WTC11 (cell line): ENCODE results near the gene DCAF6. TPM values are rescaled to one million over a fixed set of nuclear protein-coding genes. Genes with fewer than 3 reads are reported as not detected.

ENCODE experiments used
- ATAC-seq: fragments of 200-7000 bp; cut with Tn5 transposase; 2 replicates; pipeline ENCODE4 v1.10.0; 2021; ENCODE audit warnings: mild to moderate bottlenecking, moderate library complexity
- CTCF ChIA-PET: fragments of 300-600 bp; sonication (Branson Sonifier 250); formaldehyde crosslinking; loops from one replicate; lab custom pipeline; 2021; ENCODE audit warnings: antibody characterized with exemption; lab: Charles Lee
- POLR2A ChIA-PET: fragments of 350-600 bp; sonication (Branson Sonifier 250); formaldehyde crosslinking; loops from one replicate; lab custom pipeline; 2021; ENCODE audit warnings: antibody characterized with exemption; lab: Charles Lee
- DNase-seq: peaks from one replicate; pipeline ENCODE4 v3.0.0; 2021; ENCODE audit warnings: low spot score
- H3K27ac Mint-ChIP-seq: 2 replicates; pipeline ENCODE4 v1.8.0; 2021; ENCODE audit warnings: mixed read lengths
- H3K27me3 Mint-ChIP-seq: 2 replicates; pipeline ENCODE4 v1.8.0; 2021; ENCODE audit warnings: low read depth, mild to moderate bottlenecking, moderate library complexity, mixed read lengths
- H3K36me3 Mint-ChIP-seq: 2 replicates; pipeline ENCODE4 v1.8.0; 2021; ENCODE audit warnings: mixed read lengths
- H3K4me1 Mint-ChIP-seq: 2 replicates; pipeline ENCODE4 v1.8.0; 2022; ENCODE audit warnings: mixed read lengths
- H3K4me3 Mint-ChIP-seq: 2 replicates; pipeline ENCODE4 v1.8.0; 2021; ENCODE audit warnings: mild to moderate bottlenecking, moderate library complexity, mixed read lengths
- H3K9me3 Mint-ChIP-seq: 2 replicates; pipeline ENCODE4 v1.8.0; 2021; ENCODE audit warnings: mixed read lengths
- AR ChIP-seq: fragments of 250-450 bp; sonication (Bioruptor Pico); IDR thresholded peaks from 2 replicates; pipeline ENCODE4 v1.9.0; 2021; ENCODE audit warnings: mild to moderate bottlenecking
- ATF2 ChIP-seq: sonication (generic); formaldehyde crosslinking; IDR thresholded peaks from 2 replicates; pipeline ENCODE4 v1.8.1; 2022; ENCODE audit warnings: low read depth, missing genetic modification reagents, borderline replicate concordance
- CREM ChIP-seq: sonication (generic); formaldehyde crosslinking; IDR thresholded peaks from 2 replicates; pipeline ENCODE4 v1.8.1; 2022; ENCODE audit warnings: mild to moderate bottlenecking, missing genetic modification reagents, moderate library complexity
- EMX1 ChIP-seq: fragments of 250-450 bp; sonication (Bioruptor Pico); IDR thresholded peaks from 2 replicates; pipeline ENCODE4 v1.8.0; 2021; ENCODE audit warnings: mild to moderate bottlenecking
- ETV6 ChIP-seq: sonication (generic); formaldehyde crosslinking; IDR thresholded peaks from 2 replicates; pipeline ENCODE4 v1.8.1; 2022; ENCODE audit warnings: mild to moderate bottlenecking, missing genetic modification reagents
- FOXP1 ChIP-seq: sonication (generic); formaldehyde crosslinking; IDR thresholded peaks from 2 replicates; pipeline ENCODE4 v1.8.0; 2022; ENCODE audit warnings: missing genetic modification reagents, mild to moderate bottlenecking, moderate library complexity, borderline replicate concordance
- HMGA2 ChIP-seq: fragments of 250-450 bp; sonication (Bioruptor Pico); IDR thresholded peaks from 2 replicates; pipeline ENCODE4 v1.4.0; 2021; ENCODE audit warnings: mild to moderate bottlenecking, moderate library complexity
- IRF2 ChIP-seq: sonication (generic); formaldehyde crosslinking; IDR thresholded peaks from 2 replicates; pipeline ENCODE4 v1.8.0; 2022; ENCODE audit warnings: low read depth, missing genetic modification reagents, borderline replicate concordance
- JUN ChIP-seq: sonication (generic); formaldehyde crosslinking; IDR thresholded peaks from 2 replicates; pipeline ENCODE4 v1.8.0; 2023; ENCODE audit warnings: mild to moderate bottlenecking, missing genetic modification reagents
- MAX ChIP-seq: sonication (generic); formaldehyde crosslinking; IDR thresholded peaks from 2 replicates; pipeline ENCODE4 v1.8.0; 2022; ENCODE audit warnings: mild to moderate bottlenecking, missing genetic modification reagents
- NFE2L1 ChIP-seq: sonication (generic); formaldehyde crosslinking; IDR thresholded peaks from 2 replicates; pipeline ENCODE4 v1.8.1; 2023; ENCODE audit warnings: missing genetic modification reagents
- NFYB ChIP-seq: sonication (generic); formaldehyde crosslinking; conservative IDR thresholded peaks from 2 replicates; pipeline ENCODE4 v1.8.0; 2022; ENCODE audit warnings: low read depth, missing genetic modification reagents
- NR1H2 ChIP-seq: sonication (generic); formaldehyde crosslinking; IDR thresholded peaks from 2 replicates; pipeline ENCODE4 v1.9.0; 2021; ENCODE audit warnings: mild to moderate bottlenecking, moderate library complexity, missing genetic modification reagents
- NR3C1 ChIP-seq: sonication (generic); formaldehyde crosslinking; conservative IDR thresholded peaks from 2 replicates; pipeline ENCODE4 v1.8.1; 2023; ENCODE audit warnings: low read depth, mild to moderate bottlenecking, missing genetic modification reagents
- PRDM15 ChIP-seq: sonication (generic); formaldehyde crosslinking; IDR thresholded peaks from 2 replicates; pipeline ENCODE4 v1.8.0; 2022; ENCODE audit warnings: missing genetic modification reagents
- PRRX2 ChIP-seq: fragments of 250-450 bp; sonication (Bioruptor Pico); IDR thresholded peaks from 2 replicates; pipeline ENCODE4 v1.8.0; 2021; ENCODE audit warnings: mild to moderate bottlenecking
- TEAD1 ChIP-seq: sonication (generic); formaldehyde crosslinking; IDR thresholded peaks from 2 replicates; pipeline ENCODE4 v1.8.0; 2022; ENCODE audit warnings: mild to moderate bottlenecking, missing genetic modification reagents
- ZBTB21 ChIP-seq: sonication (generic); formaldehyde crosslinking; IDR thresholded peaks from 2 replicates; pipeline ENCODE4 v1.8.1; 2023; ENCODE audit warnings: mild to moderate bottlenecking, missing genetic modification reagents, borderline replicate concordance
- ZMAT4 ChIP-seq: fragments of 250-450 bp; sonication (Bioruptor Pico); IDR thresholded peaks from 2 replicates; pipeline ENCODE4 v1.9.0; 2021; ENCODE audit warnings: mild to moderate bottlenecking
- ZNF317 ChIP-seq: sonication (generic); formaldehyde crosslinking; IDR thresholded peaks from 2 replicates; pipeline ENCODE4 v1.8.1; 2023; ENCODE audit warnings: low read depth, mild to moderate bottlenecking, moderate library complexity, missing genetic modification reagents, borderline replicate concordance
- total RNA-seq: library from RNA; stranded (reverse); gene quantifications from 3 replicates; pipeline ENCODE4 v1.2.3, GENCODE V29; 2021

The DCAF6 gene
- total RNA-seq, 1 experiment from 2014 or later = 13.5 TPM

- Mint-ChIP-seq H3K4me1 (peaks cover 14% of the 10 kb centered on the region), H3K4me3 (no peak overlapping the region), H3K27me3 (no peaks in the 10 kb centered on the region), H3K9me3 (no peaks in the 10 kb centered on the region), H3K36me3 (peaks cover 8% of the 10 kb centered on the region), H3K27ac (no peak overlapping the region)
- no peak for ATAC-seq
- POLR2A ChIA-PET = no interaction called here
- TF ChIP-seq ETV6 (CRISPR knock-in tag) (no peak), ATF2 (CRISPR knock-in tag) (no peak), AR (no peak), NR1H2 (CRISPR knock-in tag) (no peak)
- CTCF ChIA-PET = no interaction called here
- no peak for DNase-seq
Measured at GRCh38 chr1:167995038-167995437, 58.6 kb downstream of the DCAF6 start.

- Mint-ChIP-seq H3K9me3 (no peaks in the 10 kb centered on the region), H3K27me3 (no peaks in the 10 kb centered on the region), H3K27ac (no peak overlapping the region), H3K4me3 (no peak overlapping the region), H3K4me1 (peaks cover 14% of the 10 kb centered on the region), H3K36me3 (peaks cover 8% of the 10 kb centered on the region)
- POLR2A ChIA-PET = no interaction called here
- CTCF ChIA-PET = no interaction called here
- ATAC-seq = no peak
- TF ChIP-seq TEAD1 (CRISPR knock-in tag) (no peak), MAX (CRISPR knock-in tag) (no peak), ZBTB21 (CRISPR knock-in tag) (no peak), NFE2L1 (CRISPR knock-in tag) (no peak), EMX1 (CRISPR knock-in tag) (no peak), FOXP1 (CRISPR knock-in tag) (no peak), NFYB (no peak), NR3C1 (CRISPR knock-in tag) (no peak)
- no peak for DNase-seq
Measured at GRCh38 chr1:167996266-167996665, 59.8 kb downstream of the DCAF6 start.

- peaks cover 14% of the 10 kb centered on the region for H3K4me1 Mint-ChIP-seq
- peaks cover 5% of the 10 kb centered on the region for H3K36me3 Mint-ChIP-seq
- ATAC-seq (no peak), DNase-seq (no peak)
- no peak for TF ChIP-seq ZMAT4
- no peak for TF ChIP-seq IRF2 (CRISPR knock-in tag)
- TF ChIP-seq PRDM15 (CRISPR knock-in tag) = no peak
- no peak for TF ChIP-seq JUN (CRISPR knock-in tag)
- no peak for TF ChIP-seq CREM (CRISPR knock-in tag)
- no peak for TF ChIP-seq HMGA2
- no peak for TF ChIP-seq ZNF317 (CRISPR knock-in tag)
- no peak for TF ChIP-seq PRRX2 (CRISPR knock-in tag)
- no peaks in the 10 kb centered on the region for H3K9me3 Mint-ChIP-seq
- CTCF ChIA-PET = no interaction called here
- no peak overlapping the region for H3K27ac Mint-ChIP-seq
- POLR2A ChIA-PET = no interaction called here
- no peaks in the 10 kb centered on the region for H3K27me3 Mint-ChIP-seq
- H3K4me3 Mint-ChIP-seq = no peak overlapping the region
Measured at GRCh38 chr1:167997037-167997575, 60.6 kb downstream of the DCAF6 start.
